CD1c-positive myeloid dendritic cell (primary cell): ENCODE measurements around the gene AKAP8.
"Not testable (repeated sequence)": the region's sequence is repeated elsewhere in the genome, so short reads cannot be mapped to it uniquely, and the experiment has no call there.

Experiments
- DNase-seq: peaks from one replicate; pipeline ENCODE4 v3.0.0-alpha.2; 2016; ENCODE audit errors: extremely low spot score

The AKAP8 gene

DNA sequence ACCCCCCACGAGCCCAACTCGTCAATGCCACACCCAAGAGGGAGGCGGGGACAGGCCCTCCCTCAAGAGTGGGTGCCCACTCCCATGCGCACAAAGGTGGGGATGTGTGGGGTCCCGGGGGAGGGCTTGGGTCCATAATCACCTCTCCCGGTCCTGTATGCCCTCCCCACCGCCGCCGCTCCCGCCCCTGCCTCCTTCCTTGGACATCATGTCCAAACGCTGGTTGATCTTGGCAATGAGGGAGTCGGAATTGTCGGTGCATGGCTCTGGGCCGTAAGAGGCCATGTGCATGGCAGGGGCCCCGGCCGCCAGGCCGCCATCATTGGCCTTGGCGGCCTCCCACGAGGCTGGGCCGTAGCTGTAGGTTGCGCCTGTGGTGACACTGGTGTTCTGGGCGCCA, 5.9 kb downstream of the AKAP8 start:
- DNase-seq: no peak

DNA sequence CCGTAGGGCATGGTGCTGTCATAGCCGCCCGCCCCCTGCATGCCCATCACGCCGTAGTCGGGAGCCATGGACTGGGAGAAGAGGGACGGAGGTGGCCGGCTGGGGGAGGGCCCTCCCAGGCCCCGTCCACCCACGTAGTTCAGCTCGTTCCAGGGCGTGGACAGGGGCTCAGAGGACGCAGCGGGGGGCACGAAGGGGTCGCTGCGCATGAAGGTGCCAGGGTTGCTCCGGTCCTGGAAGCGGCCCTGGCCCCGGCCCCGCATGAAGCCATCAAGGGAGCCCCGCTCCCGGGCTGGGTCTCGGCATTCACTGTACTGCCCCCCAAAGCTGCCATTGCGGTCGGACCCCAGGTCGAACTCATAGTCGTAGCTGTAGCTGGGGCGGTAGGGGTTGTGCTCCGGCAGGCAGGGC, 6.7 kb downstream of the AKAP8 start:
- no peak for DNase-seq

DNA sequence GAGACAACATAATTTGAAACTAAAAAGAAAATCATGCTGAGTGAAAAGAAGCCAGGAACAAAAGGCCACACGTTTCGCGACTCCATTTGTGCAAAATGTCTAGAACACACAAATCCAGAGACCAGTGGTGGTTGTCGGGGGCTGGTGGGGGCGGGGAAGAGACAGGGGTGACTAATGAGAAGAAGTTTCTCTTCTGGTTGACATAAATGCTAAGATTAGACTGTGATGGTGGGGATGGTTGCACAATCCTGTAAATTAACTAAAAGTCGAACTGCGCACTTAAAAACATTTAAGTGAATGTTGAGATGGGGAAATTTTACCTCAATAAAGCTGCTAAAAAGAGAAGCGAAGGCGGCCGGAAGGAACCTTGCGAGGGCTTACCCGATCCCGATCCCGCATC, 7.1 kb downstream of the AKAP8 start:
- DNase-seq: peak; percentile 4

DNA sequence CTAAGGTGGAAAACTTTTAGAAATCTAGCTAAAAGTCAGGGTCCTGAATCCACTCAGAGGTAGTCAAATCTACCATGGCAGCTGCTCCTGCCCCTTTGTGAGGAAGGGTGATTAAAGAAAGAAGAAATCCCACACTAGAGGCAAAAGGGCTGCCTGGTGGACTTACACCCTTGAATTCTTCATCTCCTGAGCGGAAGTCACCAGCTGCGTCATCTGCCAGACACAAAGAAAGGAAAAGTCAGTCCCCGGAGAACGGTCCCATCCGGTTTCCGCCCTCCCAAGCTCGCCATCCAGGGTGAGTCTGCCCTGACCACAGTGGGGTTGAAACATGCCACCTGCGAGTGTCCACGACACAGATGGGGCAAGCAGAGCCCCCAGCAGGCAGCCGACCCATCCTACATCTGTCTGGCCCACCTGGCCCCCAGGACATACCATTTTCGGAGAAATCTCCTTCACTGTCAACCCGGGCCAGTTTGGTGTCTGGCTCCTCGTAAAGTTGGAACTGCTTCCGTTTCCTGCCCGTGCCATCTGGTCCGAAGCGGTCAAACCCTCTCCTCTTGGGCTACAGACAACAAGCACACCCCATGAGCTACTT, 7.7 kb downstream of the AKAP8 start:
- no peak for DNase-seq

DNA sequence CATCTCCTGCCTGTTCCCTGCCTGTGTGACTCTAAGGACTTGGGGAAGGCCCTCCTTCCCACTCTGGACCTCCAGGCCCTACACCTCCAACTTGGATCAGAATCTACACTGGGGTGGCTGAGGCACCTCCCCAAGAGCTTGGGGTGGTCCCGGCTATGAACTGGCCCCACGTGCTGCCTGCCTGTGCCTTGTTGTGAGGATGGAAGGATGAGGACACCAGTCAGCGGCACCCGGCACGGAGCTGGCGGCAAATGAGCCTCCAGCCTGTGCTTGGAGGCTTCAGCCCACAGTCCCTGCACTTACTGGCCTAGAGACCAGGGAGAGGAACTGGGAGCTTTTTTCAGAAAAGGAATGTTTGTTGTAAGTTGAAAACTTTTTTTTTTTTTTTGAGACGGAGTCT, 8.5 kb downstream of the AKAP8 start:
- DNase-seq: no peak

DNA sequence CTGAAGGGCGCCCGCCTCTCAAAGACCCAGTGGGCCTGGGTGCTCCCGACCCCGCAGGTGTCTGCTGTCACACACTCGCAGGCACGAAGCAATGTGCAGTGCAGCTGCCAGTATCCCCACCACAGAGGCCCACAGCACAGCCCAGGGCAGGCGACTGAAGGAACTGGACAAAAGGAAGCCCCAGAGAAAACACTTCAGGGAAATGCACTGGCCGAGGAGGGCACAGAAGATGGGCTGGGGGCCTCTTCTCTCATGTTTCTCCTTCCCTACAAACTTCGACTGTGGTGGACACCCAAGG, 10.0 kb downstream of the AKAP8 start:
- no peak for DNase-seq

DNA sequence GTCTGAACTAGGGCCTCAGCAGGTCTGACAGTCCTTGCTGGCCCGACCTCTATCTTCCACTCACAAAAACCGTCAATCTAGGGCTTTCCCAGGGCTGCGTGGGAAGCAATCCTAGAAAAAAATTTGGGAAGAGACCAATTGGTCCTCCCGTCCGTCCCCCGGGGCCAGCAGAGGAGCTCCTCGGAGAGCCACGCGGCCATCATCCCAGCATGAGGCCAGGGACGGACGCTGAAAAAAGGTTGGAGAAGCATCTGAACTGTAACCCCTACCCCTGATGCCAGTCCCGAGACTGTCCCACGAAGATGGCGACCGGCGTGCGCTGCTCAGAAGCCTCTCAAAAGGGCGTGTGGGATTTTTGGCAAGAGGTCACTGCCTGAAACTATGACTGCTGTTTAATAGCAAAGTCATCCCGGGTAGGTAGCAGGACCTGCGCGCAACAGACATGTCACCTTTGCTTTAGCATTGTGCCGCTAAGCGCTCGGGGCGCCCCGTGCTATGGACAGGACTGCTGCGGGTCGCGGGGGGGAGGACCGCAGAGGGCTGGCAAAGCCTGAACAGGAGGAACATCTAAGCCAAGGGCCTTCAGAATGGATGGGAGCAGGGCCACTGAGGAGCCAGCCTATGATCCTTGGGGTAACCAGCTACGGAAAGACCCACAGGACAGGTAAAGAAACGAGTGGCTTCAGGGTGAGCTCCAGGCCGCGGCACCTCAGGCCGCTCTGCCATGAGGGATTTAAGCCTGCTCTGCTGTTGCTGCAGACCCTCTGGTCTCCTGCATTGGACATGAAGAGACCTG, 10.6 kb downstream of the AKAP8 start:
- no peak for DNase-seq

DNA sequence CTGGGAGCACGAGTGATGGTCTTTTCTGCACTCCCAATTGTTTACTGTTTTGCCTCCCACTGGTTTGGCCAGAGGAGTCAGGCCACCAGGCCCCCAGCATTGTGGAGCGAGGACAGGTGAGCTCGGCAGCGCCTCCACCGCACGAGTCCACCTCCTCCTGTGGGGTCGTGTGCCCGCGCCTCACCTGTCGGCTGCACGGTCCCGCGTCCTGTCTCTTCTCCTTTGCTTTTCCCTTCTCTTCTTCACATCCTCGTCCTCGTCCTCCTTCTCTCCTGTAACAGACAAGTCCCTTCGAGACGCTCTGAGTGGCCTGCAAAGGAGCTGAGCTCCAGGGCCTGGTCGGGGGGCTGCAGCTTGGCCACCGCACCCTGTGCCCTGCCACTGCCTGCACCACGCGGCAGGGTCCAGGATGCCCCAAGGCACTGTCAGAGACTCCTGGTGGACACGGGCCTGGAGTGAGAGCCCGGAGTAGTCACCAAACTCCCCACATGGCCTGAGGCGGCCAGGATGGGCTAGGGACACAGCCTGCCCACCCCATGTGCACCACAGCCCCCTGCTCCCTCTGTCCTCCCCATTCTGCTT, 11.4 kb downstream of the AKAP8 start:
- no peak for DNase-seq

DNA sequence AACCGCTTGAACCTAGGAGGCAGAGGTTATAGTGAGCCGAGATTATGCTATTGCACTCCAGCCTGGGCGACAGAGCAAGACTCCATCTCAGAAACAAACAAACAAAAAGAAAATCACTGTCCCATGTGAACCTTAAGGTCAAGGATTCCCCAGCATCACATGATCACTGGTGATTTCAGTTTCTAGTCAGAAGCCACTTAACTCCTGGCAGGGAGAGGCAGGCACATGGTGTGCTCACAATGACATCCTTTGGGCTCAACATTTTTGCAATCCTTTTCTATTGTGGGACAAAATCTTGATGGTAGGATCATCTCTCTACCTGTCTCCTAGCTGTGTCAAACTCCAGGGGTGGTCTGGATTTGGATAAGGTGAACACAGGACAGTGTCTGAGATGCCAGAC, 12.1 kb downstream of the AKAP8 start:
- no peak for DNase-seq

DNA sequence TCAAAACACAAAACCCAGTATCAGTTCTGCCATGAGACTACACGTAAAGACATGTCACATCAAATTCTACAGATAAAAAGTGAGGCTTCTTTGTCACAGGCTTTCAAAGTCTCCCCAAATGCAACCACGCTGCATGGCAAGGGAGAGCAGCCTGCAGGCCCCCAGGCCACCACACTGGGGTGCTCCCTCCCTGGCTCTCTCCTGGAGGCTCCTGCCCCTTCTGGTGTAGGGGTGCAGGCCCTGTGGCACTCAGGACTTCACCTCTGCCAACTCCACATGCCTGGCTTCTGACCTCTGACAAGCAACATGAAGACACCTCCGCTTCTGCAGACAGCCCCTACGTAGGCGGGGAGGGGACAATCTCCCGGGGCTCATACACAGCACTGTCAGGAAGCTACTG, 14.3 kb downstream of the AKAP8 start:
- no peak for DNase-seq

DNA sequence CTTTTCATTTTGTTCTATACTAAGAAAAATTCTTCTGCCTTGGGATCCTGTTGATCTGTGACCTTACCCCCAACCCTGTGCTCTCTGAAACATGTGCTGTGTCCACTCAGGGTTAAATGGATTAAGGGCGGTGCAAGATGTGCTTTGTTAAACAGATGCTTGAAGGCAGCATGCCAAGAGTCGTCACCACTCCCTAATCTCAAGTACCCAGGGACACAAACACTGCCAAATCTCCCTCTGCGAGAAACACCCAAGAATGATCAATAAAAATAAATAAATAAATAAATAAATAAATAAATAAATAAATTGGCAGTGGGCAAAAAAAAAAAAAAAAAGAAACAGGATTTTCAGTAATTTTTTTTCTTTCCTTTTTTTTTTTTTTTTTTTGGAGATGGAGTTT, 15.8 kb downstream of the AKAP8 start:
- DNase-seq: not testable (repeated sequence)

DNA sequence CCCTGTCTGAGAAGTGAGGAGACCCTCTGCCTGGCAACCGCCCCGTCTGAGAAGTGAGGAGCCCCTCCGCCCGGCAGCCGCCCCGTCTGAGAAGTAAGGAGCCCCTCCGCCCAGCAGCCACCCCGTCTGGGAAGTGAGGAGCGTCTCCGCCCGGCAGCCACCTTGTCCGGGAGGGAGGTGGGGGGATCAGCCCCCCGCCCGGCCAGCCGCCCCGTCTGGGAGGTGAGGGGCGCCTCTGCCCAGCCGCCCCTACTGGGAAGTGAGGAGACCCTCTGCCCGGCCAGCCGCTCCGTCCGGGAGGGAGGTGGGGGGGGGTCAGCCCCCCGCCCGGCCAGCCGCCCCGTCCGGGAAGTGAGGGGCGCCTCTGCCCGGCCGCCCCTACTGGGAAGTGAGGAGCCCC, 16.5 kb downstream of the AKAP8 start:
- DNase-seq: not testable (repeated sequence)

DNA sequence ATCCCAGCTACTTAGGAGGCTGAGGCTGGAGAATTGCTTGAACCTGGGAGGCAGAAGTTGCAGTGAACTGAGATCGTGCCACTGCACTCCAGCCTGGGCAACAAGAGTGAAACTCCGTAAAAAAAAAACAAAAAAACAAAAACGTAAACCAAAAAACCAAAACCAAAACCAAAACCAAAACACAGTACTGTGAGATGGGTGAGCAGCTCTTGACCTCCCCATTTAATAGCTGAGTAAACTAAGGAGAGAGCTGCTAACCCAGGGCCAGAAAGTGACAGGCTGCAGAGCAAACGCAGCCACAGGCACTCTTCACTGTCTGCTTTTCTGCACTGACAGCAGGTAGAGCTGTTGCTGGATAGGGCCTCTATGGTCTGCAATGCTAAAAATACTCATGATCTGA, 19.6 kb downstream of the AKAP8 start:
- DNase-seq: not testable (repeated sequence)

DNA sequence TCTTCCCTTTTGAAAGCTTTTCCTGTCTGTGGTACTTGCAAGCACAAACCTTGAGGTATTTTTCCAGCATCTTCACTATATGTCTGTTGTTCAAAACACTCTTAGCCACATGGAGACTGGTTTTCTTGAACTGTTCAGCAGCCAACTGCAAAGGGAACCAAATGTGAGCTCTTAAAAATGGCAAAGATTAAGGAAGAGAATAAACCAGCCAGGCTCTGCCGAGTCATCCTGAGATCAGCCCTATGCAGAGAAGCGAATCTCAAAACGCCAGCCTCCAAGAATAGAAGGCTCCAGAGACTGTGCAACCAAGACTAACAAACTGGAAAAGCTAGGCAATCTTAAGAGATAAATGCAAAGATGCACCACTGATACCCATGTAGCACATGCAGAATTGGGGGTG, 20.7 kb downstream of the AKAP8 start:
- no peak for DNase-seq

DNA sequence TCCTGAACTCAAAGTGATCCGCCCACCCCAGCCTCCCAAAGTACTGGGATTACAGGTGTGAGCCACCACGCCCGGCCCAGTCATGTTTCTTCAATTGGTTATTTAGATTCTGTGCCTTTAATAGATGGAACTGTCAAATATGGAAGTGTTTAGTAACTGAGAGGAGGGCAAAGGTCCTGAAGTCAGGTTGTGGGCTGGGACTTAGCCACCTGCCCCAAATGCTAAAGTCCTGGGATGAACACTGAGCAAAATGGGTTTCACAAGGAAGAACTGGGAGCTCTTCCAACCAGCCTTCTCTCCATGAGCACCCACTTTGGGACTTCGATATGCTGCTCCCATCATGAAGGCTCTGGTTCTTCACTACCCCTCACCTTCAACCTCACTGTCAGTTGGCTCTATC, 21.7 kb downstream of the AKAP8 start:
- no peak for DNase-seq

DNA sequence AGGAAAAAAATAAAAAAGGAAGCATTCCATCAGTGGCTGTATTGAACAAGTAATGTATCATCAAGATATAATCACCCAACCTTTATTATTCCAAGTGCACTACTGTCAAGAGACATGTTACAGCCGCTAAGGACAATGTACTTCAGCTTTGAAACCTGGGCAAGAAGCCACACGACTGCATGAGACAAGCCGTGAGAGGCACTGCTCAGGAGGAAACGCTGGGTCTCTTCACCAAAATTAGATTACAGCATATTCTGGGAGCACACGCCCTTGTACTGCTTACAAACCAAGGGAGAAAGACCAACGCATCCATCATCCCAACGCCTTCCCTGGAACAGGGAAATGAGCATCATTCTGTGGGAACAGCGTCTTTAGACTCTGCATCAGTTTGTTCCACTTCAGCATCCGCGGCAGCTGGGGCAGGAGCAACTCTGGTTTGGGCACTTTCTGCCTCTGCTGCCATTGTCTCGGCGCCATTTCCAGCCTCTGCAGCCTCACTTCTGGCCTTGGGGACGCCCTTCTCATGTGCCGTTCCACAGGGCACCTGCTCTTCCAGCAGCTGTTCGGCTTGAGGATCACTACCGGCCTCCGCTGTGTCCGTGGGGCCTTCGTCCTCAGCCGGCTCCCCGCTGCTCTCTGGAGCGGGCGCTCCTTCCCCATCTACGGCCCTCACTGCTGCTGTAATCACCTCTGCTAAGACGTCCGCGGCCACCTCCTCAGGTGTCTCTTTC, 24.9 kb downstream of the AKAP8 start:
- no peak for DNase-seq

DNA sequence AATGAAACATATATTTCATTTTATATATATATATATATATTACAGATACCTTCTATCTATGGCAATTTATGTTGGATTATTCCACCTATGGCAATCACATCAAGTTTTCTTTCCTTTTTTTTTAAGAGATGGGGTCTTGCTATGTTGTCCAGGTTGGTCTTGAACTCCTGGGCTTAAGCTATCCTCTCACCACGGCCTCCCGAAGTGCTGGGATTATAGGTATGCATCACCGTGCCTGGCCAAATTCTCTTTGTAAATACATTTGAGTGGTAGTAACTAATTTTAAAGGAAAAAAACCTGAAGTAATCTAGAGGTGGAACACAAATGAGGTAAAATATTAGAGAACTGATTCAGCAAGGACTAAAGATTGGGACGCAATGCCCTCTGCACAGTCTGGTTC, 25.7 kb downstream of the AKAP8 start:
- DNase-seq: no peak

DNA sequence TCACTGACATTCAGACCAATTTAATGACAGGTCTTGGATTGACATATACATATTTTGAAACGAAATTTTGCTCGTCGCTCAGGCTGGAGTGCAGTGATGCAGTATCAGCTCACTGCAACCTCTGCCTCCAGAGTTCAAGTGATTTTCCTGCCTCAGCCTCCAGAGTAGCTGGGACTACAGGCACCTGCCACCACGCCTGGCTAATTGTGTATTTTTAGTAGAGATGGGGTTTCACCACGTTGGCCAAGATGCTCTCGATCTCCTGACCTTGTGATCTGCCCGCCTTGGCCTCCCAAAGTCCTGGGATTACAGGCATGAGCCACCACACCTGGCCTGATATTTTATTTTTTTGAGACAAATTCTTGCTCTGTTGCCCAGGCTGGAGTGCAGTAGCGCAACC, 27.1 kb downstream of the AKAP8 start:
- DNase-seq: not testable (repeated sequence)

DNA sequence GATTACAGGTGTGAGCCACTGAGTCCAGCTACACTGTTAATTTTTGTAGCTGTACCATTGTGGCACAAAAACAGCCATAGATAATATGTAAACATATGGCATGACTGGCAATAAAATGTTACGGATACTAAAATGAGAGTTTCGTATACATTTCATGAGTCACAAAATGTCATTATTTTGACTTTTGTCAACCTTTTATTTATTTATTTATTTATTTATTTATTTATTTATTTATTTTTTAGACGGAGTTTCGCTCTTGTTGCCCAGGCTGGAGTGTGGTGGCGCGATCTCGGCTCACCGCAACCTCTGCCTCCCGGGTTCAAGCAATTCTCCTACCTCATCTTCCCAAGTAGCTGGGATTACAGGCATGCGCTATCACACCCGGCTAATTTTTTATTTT, 38.3 kb downstream of the AKAP8 start:
- not testable (repeated sequence) for DNase-seq

DNA sequence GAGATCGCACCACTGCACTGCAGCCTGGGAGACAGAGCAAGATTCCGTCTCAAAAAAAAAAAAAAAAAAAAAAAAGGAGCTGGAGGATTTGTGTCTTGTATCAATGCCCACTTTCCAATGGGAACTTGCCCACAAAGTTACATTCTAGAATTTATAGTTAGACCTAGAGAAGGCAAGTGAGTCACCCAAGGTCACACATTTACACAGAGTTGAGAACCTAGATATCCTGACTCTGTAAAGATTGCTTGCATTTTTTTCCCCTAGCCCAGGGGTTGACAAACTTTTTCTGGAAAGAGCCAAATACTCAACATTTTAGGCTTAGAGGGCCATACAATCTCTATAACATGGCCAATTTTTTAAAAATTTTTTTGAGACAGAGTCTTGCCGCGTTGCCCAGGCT, 39.5 kb downstream of the AKAP8 start:
- no peak for DNase-seq

DNA sequence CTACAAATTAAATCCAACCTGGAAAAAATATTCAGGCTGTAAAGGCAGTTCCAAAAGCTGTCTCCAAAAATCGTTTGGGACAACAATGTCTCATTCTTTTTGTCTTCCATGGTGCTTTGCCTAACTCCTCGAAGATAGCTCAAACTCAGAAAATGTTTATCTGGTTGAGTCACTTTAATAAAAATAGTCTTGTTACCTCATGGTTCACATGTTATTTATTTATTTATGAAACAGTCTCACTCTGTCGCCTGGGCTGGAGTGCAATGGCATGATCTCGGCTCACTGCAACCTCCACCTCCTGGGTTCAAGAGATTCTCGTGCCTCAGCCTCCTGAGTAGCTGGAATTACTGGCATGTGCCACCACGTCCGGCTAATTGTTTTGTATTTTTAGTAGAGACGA, 42.4 kb downstream of the AKAP8 start:
- no peak for DNase-seq

DNA sequence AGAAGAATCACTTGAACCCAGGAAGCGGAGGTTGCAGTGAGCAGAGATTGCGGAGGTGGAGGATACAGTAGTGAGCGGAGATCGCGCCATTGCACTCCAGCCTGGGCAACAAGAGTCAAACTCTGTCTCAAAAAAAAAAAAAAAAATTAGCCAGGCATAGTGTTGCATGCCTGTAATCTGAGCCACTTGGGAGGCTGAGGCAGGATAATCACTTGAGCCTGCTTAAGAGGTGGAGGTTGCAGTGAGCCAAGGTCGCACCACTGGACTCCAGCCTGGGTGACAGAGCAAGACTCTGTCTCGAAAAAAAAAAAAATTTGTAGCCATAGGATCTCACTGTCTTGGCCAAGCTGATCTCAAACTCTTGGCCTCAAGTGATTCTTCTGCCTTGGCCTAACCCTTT, 43.6 kb downstream of the AKAP8 start:
- not testable (repeated sequence) for DNase-seq
